Ovary (tissue), 3 donors: ENCODE data around the gene EHD3.

Source experiments
- POLR2A ChIP-seq: fragments of 450-650 bp; IDR thresholded peaks from one replicate; pipeline ENCODE4 v1.6.1; 2017; ENCODE audit warnings: antibody characterized with exemption, mild to moderate bottlenecking, moderate library complexity
- TF ChIP-seq, protein P1 (sequence below), 3 donors: fragments of 450-650 bp in 2 of 3; fragments of 200-600 bp in 1 of 3; IDR thresholded peaks; one replicate each; pipeline versions ENCODE4 v1.5.1 to v1.8.0; 2016 to 2022; ENCODE audit warnings: antibody characterized with exemption in 3 of 3, mild to moderate bottlenecking in 1 of 3
- donor health status: DM: no; HTN: no; CAD: no.

DNA sequence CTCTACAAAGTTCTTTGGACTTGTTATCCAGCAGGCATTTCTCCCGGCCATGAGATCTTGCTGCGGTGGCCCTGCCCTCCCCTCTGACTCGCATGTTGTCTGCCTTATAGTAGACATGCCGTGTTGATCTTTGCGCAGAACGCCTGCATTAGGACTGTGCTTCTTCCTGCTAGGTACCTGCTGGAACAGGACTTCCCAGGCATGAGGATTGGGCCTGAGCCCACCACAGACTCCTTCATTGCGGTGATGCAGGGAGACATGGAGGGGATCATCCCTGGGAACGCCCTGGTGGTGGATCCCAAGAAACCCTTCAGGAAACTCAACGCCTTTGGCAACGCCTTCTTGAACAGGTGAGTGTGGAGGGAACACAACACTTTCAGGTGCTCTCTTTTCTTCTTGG lies 10.1 kb downstream of the EHD3 start:
- no peak for TF ChIP-seq POLR2A
- TF ChIP-seq, protein P1, sequence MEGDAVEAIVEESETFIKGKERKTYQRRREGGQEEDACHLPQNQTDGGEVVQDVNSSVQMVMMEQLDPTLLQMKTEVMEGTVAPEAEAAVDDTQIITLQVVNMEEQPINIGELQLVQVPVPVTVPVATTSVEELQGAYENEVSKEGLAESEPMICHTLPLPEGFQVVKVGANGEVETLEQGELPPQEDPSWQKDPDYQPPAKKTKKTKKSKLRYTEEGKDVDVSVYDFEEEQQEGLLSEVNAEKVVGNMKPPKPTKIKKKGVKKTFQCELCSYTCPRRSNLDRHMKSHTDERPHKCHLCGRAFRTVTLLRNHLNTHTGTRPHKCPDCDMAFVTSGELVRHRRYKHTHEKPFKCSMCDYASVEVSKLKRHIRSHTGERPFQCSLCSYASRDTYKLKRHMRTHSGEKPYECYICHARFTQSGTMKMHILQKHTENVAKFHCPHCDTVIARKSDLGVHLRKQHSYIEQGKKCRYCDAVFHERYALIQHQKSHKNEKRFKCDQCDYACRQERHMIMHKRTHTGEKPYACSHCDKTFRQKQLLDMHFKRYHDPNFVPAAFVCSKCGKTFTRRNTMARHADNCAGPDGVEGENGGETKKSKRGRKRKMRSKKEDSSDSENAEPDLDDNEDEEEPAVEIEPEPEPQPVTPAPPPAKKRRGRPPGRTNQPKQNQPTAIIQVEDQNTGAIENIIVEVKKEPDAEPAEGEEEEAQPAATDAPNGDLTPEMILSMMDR (IDR thresholded peaks at IDR 0.05), result no peak
